Stimulated activated CD4-positive, alpha-beta T cell treated with anti-CD3 and anti-CD28 coated beads, Interleukin-12 subunit alpha, Interleukin-12 subunit beta, amount 100 ng/mL, for 4 hours (primary cell): ENCODE results near the gene TMEM87A.
A peak's percentile ranks its signal among the peaks of the same experiment; 100 is the strongest.
"Not testable (repeated sequence)": the region's sequence is repeated elsewhere in the genome, so short reads cannot be mapped to it uniquely, and the experiment has no call there.

Experiments
- DNase-seq: peaks from one replicate; pipeline ENCODE4 v3.0.0-alpha.2; 2020

Gene TMEM87A

DNA sequence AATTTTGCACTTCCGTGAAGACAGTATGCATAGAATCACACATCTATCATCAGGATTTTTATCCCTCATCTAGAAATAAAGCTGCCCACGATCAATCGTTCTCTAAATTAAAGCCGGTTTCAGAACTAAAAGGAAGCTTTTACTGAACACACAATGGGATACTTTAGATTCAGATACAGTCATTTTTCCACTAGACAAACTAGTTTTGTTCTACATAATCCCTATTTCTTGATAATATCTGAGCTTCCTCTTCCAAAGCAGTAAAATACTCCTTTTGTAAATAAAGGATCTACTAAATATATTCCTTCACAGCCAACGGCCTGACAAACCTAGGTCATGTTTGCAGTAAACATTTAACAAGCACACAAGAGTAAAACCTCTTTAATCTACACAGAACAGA, 2.2 kb downstream of the TMEM87A start:
- DNase-seq: no peak

DNA sequence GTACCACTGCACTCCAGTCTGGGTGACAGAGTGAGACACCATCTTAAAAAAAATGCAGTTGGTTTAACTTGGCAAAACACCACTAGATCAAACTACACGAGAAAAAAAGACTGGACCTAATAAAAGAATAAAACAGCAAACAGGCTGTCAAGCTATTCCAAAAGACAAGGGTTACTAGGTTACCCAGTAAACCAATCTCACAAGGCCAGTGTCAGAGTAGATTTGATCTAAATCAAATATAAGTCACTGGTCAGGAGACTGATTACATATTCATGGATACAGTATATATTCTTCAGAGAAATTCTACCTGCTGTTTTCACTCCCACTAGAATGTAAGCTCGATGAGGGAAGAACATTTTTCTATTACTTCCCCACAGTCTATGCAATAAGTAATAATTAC, 2.7 kb downstream of the TMEM87A start:
- DNase-seq: no peak

DNA sequence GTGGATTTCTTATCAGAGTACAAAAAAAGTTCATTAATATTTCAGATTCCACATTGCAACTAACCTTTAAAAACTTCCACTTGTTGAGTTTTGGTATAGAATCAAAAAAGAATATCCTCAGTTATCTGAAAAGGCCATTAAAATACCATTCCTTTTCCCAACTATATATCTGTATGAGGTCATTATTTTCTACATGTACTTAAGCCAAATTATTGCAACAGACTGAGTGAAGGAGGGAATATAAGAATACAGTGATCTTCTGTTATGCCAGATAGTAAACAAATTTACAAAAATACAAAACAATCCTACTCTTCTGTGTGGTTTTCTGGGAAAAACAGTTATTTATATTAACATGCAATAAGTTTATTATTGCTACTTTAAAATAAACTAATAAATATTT, 5.9 kb downstream of the TMEM87A start:
- no peak for DNase-seq

DNA sequence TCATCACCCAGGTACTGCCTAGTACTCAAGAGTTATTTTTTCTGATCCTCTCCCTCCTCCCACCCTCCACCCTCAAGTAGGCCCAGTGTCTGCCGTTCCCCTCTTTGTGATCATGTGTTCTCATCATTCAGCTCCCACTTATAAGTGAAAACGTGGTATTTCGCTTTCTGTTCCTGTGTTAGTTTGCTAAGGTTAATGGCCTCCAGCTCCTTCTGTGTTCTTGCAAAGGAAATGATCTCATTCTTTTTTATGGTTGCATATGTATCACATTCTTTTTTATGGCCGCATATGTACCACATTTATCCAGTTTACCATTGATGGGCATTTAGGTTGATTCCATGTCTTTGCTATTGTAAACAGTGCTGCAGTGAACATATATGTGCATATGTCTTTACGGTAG, 8.4 kb downstream of the TMEM87A start:
- no peak for DNase-seq

DNA sequence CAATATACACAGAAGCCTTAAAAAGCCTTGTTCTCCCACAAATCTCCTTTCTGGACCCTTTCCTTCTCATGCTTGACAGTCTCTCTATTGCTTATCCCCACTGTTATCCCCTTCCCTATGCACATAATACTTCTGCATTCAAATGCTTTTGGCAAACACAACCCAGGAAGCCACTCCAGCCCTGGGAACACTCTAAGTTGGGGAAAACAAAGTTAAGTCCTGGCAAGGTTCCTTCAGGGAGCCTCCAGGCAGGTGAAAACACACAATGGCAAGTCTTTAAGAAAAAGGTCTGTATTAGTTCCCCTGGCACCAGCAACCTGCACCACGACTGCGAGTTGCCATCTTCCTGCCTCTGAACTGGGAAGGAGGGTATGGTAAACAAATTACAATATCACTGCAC, 19.9 kb downstream of the TMEM87A start:
- no peak for DNase-seq

DNA sequence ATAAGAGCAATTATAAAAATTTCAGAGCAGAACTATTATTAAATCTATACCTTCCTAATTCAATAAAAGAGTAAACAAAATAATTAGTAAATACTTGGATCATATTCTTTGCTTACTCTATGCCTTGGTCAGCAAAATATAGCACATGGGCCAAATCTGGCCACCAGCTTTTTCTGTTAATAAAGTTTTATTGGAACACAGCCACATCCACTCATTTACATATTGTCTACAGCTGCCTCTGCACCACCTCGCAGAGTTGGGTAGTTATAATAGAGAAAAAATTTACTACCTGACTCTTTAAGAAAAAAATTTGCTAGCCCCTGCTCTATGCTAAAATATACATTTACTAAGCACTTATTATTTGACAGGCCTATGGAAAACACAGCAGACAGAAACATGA, 32.4 kb downstream of the TMEM87A start:
- no peak for DNase-seq

DNA sequence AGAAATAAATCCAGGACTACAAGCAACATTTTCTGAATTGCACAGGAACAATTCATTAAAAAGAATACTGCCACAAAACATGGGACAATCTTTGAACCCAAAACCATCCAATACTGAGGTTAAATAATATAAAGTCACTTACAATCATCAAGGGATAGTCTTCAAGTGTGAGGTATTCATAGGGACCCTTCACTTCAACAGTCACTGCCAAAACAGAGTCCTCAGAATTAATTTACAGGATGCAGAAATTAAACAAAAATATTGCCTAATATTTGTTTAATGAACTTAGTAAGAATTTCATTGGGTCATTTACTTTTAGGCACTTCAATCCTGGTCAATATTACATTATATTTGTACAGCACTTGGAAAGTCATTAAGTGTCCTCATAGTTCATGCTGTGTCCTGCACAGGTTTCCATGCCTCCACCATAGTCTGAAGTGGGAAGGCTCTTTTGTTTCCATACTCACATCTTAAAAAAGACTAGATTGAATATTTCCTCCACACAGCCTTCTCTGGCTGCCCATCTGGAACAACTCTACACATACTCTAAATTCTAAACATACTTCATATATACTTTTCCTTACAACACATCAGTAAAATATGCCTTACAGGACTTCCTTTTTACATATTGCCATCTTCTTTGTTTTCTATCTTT, 33.6 kb downstream of the TMEM87A start:
- DNase-seq: no peak

DNA sequence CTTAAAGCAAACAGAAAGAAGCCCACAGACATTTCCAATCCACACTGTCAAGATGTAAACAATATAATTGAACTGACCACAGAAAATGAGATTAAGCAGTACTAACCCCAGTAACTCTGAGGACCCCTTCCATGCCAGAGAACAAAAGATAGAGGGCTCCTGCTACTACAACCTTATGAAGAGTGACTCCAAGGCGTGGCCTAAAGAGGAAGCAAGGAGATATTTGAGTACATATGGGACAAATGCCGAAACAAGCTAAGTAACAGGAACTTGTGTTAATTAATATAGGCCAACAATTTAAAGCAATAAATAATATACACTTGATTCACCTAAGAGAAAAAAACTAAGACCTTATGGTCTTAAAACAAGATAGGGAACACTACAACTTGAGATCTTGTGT, 40.1 kb downstream of the TMEM87A start:
- no peak for DNase-seq

DNA sequence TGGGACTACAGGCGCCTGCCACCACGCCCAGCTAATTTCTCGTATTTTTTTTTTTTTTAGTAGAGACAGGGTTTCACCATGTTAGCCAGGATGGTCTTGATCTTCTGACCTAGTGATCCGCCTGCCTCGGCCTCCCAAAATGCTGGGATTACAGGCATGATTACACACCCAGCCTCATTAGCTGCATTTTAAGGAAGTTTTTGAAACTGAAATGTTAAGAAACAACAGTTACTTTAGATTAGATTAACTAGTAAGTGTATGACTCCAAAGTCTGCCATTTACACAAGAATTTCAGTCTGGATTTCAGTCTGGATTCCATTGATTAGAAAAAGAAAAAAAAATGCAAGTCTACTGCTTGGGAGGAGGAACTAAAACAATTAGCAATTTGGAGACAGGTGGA, 40.6 kb downstream of the TMEM87A start:
- no peak for DNase-seq

DNA sequence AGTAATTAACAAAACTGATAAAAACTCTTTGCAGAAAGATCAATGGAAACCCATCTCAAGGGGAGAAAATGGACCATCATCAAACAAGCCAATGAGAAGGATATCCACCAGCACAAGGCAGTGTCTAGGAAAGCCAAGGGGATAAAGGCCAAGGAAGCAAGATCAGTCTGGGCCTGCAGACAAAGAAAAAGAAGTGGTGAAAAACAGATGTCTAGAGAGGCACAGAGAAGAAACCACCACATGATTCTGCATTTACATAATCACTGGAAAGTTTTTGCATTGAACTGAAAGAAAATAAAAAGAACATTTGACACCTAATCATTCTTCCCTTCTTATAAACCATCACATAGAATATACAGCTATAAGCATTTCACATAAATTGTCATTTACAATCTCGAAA, 42.1 kb downstream of the TMEM87A start:
- no peak for DNase-seq

DNA sequence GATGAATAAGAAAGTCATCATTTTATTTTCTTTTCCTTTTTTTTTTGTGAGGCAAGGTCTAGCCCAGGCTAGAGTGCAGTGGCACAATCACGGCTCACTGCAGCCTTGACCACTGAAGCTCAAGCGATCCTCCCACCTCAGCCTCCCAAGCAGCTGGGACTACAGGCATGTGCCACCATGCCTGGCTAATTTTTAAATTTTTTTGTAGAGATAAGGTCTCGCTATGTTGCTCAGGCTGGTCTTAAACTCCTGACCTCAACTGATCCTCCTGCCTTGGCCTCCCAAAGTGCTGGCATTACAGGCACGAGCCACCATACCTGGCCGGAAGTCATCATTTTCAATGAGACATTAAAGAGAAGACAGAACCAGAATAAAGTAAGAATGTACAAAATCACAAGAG, 44.3 kb downstream of the TMEM87A start:
- DNase-seq: not testable (repeated sequence)

DNA sequence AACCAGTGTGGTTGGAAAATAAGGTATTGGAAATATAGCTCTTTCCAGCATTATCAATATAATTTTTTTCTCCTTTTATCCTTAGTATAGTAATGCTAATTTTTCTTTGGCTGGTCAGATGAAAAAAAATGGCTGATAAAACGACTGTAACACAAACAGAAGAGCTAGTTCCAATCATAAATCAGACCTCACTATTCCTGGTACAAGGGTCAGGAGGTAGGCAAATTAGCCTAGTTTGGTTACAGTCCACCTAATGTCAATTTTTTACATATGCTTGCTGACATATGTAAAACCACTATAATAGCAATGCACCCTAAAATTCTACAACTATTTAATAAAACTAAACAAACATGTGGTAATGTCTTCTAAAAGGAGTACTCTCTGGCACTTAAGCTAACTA, 45.2 kb downstream of the TMEM87A start:
- DNase-seq: no peak

DNA sequence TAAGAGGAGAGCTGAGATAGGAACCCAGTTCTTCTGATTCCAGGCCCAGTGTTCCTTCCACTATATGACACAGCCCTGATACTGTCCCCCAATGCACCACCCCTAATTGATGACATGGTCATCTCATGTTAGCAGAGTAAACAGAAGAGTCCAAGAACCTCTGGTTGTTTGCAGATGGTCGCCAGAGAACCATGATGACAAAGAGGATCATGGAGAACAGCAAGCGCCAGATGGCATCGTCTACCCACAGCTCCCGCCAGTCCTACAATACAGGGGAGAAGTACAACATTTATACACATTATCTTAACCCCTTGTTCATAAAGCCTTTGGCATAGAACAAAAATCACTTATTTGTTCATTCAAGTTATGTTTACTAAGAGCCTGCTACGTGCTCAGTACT, 46.6 kb downstream of the TMEM87A start:
- no peak for DNase-seq

DNA sequence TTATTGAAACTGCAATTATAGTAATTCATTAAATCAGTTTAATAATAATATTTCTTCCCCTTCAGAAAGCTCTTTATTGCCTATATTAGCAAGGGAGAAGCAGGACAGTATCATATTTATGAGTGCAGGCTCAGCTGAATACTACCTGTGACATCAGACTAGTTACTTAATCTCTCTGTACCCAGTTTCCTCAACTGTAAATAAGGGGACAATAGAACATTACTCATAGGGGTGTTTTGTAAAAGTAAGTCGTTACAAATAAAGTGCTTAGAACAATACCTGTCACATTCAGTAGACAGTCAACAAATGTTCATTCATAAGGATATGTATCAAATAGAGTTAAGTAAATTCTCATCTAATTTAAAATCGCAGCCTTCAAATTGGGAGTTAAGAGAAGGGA, 53.0 kb downstream of the TMEM87A start:
- DNase-seq: no peak

DNA sequence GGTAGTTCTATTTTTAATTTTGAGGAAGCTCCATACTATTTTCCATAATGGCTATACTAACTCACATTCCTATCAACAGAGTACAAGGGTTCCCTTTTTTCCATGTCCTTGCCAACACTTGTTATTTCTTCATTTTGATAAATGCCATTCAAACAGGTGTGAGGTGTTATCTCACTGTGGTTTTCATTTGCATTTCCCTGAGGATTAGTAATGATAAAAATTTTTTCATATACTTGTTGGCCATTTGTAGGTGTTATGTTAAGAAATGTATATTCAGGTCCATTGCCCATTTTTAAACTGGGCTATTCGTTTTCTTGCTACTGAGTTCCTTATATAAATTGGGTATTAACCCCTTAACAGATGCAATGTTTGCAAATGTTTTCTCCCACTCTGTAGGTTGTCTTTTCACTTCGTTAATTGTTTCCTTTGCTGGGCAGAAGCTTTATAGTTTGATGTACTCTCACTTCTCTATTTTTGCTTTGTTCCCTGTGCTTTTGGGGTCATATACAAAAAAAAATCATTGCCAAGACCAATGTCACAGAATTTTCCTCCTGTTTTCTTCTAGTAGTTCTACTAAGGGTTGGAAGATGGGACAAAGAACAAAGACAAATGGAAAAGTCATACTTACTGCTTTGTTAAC, 54.2 kb downstream of the TMEM87A start:
- no peak for DNase-seq

DNA sequence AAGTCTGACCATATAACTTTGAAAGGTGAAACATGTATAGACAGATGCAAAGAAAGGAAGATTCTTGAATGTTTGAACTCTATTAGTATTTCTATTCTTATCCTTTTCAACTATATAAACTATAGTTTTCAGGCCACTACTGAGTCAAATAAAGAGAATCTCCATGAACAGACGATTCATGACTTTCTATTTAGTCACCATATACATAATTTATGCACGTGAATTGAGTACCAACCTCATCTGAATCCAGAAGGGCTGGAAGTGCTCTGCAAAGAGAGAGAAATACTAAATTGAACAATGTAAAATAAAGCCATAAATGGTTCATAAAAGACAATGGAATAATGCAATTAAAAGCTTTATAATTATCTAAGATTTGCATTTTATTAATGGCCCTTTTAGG, 55.7 kb downstream of the TMEM87A start:
- DNase-seq: no peak

DNA sequence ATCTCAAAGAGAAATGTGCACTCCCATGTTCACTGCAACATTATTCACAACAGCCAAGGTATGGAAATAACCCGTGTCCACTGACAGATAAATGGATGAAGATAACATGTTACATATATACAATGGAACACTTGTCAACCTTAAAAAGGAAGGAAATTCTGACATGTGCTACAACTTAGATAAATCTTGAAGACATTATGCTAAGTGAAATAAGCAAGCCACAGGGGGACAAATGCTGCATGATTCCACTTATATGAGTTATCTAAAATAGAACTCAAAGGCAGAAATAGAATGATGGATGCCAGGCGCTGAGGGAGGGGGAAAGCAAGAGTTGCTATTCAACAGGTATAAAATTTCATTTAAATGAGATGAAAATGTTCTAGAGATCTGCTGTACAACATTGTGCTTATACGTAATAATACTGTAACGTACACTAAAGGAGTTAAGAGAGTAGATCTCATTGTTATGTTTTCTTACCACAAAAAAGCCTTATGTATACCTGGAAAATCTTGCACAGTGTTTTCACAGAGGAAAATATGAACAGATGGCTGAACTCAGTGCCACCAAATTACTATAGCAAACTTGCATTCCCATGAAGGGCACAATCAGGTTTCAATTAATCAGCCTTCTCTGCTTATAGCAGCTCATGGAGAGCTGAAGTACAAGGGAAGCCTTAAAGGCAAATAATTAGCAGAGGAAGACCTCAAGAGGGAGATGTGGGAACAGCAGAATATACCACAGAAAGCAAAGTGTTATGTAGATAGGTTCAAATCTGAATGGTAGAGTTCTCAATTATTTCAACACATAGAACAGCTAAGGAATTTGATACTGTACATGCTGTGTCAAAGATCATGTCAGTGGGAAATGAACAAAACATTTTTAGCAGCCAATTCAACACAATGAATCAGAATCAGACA, 57.1 kb downstream of the TMEM87A start:
- no peak for DNase-seq

DNA sequence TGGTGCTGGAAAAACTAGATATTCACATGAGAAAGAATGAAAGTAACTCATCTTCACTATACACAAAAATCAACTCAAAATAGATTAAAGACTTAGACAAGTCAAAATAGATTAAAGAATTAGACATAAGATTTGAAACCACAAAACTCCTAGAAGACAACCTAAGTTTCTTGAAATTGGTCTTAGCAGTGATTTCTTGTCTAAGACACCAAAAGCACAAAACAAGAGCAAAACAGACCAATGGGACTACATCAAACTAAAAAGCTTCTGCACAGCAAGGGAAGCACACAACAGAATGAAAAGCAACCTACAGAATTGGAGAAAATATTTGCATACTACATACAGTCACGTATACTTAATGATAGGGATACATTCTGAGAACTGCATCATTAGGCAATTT, 58.6 kb downstream of the TMEM87A start:
- no peak for DNase-seq

DNA sequence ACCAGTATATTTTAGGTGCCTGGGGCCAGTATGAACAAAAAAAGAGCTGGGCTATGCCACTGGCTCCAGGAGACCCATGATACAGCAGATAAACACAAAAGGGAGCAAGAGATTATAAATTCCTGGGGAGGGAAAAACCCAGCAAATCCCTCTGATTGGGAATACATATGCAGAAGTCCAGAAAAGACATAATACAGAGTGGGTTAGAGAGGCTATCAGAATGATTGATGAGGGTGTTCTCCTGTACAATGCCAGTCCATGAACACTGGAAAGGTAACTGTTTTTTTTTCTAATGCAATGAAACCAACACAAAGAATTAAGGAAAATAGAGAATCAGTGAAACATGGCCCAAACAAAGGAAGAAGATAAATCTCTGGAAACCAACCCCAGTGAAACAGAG, 59.7 kb downstream of the TMEM87A start:
- no peak for DNase-seq

DNA sequence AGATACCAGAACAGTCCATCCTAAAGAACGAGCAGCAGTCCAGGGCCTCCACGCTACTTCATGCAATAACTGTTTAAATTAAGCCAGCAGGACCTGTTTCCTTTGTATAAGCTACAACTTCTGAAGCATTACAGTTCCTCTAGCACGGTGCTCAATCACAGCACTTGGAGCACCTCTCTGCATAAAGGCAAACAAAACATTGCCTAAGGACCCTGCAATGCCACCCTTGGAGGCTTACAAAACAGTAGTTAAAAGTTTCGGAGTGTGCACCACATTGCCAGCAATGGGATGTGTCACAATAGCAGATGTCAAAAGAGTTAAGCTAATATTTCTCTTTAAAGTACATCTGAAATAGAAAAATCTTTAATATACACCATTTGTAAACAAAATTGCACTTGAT, 62.5 kb downstream of the TMEM87A start:
- DNase-seq: no peak

DNA sequence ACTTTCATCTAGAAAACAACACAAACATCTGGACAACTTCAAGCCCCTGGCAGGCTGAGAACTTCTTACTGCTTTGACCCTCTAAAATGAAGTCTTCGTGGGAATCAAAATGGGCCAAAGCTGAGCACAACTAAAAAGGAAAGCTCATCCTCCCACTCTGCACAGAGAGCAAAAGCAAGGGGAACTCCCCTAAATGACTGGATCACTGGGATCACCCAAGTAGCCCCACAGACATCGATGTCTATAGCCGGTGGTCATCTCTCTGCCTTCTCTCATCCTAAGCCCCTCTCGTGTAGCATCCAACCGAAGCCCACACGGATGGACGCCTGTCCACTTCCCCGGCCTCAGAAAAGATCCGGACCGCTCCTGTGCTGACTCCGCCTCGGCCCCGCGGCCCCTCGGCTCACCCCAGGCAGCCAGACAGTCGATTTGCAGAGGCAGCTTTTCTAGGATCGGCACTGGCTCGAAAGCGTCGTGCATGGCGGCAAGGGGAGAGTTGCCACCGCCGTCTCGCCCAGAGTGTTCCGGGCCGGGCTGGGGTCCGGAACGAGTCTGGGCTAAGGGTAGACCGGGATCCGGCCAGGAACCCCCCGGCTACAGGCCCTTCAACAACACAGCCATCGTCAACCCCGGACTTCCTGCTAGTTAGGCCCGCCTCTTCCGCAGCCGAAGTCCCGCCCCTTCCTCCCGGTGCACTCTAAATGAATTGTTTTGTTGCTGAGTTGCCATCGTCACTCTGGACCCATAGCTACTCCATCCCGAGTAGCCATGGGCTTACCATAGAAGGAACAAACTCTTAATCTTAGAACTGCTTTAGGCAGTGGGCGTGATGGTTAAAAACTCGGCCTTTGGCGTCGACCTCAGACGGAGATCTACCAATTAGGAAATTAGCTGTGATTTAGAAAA, 65.3 kb downstream of the TMEM87A start, which contains the start of gene VPS39:
Gene VPS39, minus strand, starts transcription at position 631 of the 906 bp plus-strand sequence. Its CDS starts 151 bp downstream, at position 480.
- DNase-seq: peak; percentile 77

DNA sequence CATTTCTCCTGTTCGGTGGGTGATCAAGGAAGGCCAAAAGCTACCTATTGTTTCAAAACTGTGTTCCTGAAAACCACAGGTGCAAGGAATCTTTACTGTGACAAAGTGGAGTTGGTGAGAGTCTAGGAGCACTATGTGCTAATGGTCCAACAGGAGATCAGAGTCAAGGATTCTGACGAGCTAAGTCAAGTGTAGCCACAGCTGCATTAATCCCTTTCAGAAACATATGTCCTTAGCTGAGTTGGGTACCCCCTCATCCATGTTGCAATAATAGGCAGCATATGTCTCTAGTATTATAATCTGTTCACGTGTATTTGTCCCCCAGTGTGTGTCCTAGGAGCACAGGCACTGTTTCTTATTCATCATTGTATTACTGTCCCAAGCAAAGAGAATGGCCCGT, 66.8 kb downstream of the TMEM87A start:
- DNase-seq: no peak

DNA sequence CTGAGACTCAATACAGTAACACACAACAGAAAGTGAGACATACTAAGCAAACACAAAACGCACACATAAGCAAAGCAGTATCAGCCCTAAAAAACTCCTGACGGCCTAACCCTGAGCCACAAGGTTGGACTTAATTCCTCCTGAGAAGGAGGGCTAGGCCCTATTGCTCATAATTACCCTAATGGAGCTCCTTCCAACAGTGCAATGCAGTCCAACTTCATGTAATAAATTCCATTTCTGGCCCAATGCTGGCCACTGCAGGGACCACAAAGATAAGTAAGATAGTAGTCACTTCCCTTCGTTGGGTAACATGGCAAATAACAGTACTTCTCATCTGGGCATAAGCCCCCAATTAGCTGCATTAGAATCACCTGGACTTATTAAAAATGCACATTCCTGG, 69.3 kb downstream of the TMEM87A start:
- DNase-seq: no peak
